Mesothelial cell of epicardium (in vitro differentiated cells): ENCODE results near the gene FHIT. TPM values are rescaled to one million over a fixed set of nuclear protein-coding genes. Genes with fewer than 3 reads are reported as not detected.

Experiments
- DNase-seq, 2 experiments: peaks; one replicate each; pipeline ENCODE4 v3.0.0; 2021; ENCODE audit warnings: low spot score in 2 of 2; ENCODE audit not compliant: unreplicated experiment in 2 of 2
- H3K27ac Mint-ChIP-seq: 2 replicates; pipeline ENCODE4 v1.8.0; 2021; ENCODE audit warnings: mixed read lengths
- H3K27me3 Mint-ChIP-seq: 2 replicates; pipeline ENCODE4 v1.8.0; 2021; ENCODE audit warnings: low read depth, mixed read lengths
- H3K36me3 Mint-ChIP-seq: 2 replicates; pipeline ENCODE4 v1.8.0; 2021; ENCODE audit warnings: mixed read lengths
- H3K4me1 Mint-ChIP-seq: 2 replicates; pipeline ENCODE4 v1.8.0; 2021; ENCODE audit warnings: mixed read lengths
- H3K4me3 Mint-ChIP-seq: 2 replicates; pipeline ENCODE4 v1.8.0; 2021; ENCODE audit warnings: mild to moderate bottlenecking, moderate library complexity, mixed read lengths
- H3K9me3 Mint-ChIP-seq: 2 replicates; pipeline ENCODE4 v1.8.0; 2021; ENCODE audit warnings: mixed read lengths
- CTCF ChIP-seq: fragments of 200-600 bp; sonication (generic); IDR thresholded peaks from one replicate; pipeline ENCODE4 v1.5.0; 2021; ENCODE audit warnings: antibody characterized with exemption; ENCODE audit not compliant: unreplicated experiment
- total RNA-seq: library from RNA; stranded (reverse); gene quantifications from 3 replicates; pipeline ENCODE4 v1.2.1, GENCODE V29; 2021

FHIT gene
- total RNA-seq, 1 donor from 2014 or later: 10.7 TPM

- no peaks in the 10 kb centered on the region for H3K36me3 Mint-ChIP-seq
- no peak overlapping the region for H3K4me3 Mint-ChIP-seq
- DNase-seq: no peak
- H3K4me1 Mint-ChIP-seq: no peaks in the 10 kb centered on the region
- no peak overlapping the region for H3K27ac Mint-ChIP-seq
- H3K9me3 Mint-ChIP-seq: no peaks in the 10 kb centered on the region
- TF ChIP-seq CTCF: no peak
- peaks cover 3% of the 10 kb centered on the region for H3K27me3 Mint-ChIP-seq
Observed at GRCh38 chr3:60423556-60423955, 827.7 kb downstream of the FHIT start.

- no peak for DNase-seq
- no peak overlapping the region for H3K27ac Mint-ChIP-seq
- H3K4me1 Mint-ChIP-seq: no peaks in the 10 kb centered on the region
- H3K4me3 Mint-ChIP-seq: no peak overlapping the region
- no peak for TF ChIP-seq CTCF
- peaks cover 3% of the 10 kb centered on the region for H3K27me3 Mint-ChIP-seq
- H3K9me3 Mint-ChIP-seq: no peaks in the 10 kb centered on the region
- no peaks in the 10 kb centered on the region for H3K36me3 Mint-ChIP-seq
Observed at GRCh38 chr3:60421749-60422446, 829.4 kb downstream of the FHIT start.

- H3K27ac Mint-ChIP-seq: no peak overlapping the region
- H3K36me3 Mint-ChIP-seq: no peaks in the 10 kb centered on the region
- H3K4me3 Mint-ChIP-seq: no peak overlapping the region
- no peaks in the 10 kb centered on the region for H3K4me1 Mint-ChIP-seq
- H3K27me3 Mint-ChIP-seq: peaks cover 1% of the 10 kb centered on the region
- TF ChIP-seq CTCF: no peak
- peaks cover 3% of the 10 kb centered on the region for H3K9me3 Mint-ChIP-seq
- DNase-seq: no peak
Observed at GRCh38 chr3:60417576-60417975, 833.7 kb downstream of the FHIT start.

GRCh38 chr3:60414011-60414410 is 837.2 kb downstream of the FHIT start:
- H3K36me3 Mint-ChIP-seq: no peaks in the 10 kb centered on the region
- no peak for TF ChIP-seq CTCF
- H3K9me3 Mint-ChIP-seq: peaks cover 3% of the 10 kb centered on the region
- no peak overlapping the region for H3K4me3 Mint-ChIP-seq
- DNase-seq: no peak
- no peaks in the 10 kb centered on the region for H3K27me3 Mint-ChIP-seq
- no peaks in the 10 kb centered on the region for H3K4me1 Mint-ChIP-seq
- no peak overlapping the region for H3K27ac Mint-ChIP-seq

- H3K27ac Mint-ChIP-seq: no peak overlapping the region
- H3K4me1 Mint-ChIP-seq: no peaks in the 10 kb centered on the region
- TF ChIP-seq CTCF: no peak
- H3K9me3 Mint-ChIP-seq: peaks cover 3% of the 10 kb centered on the region
- H3K27me3 Mint-ChIP-seq: no peaks in the 10 kb centered on the region
- DNase-seq: no peak
- no peaks in the 10 kb centered on the region for H3K36me3 Mint-ChIP-seq
- no peak overlapping the region for H3K4me3 Mint-ChIP-seq
Observed at GRCh38 chr3:60413551-60413950, 837.7 kb downstream of the FHIT start.
